Right atrium auricular region (tissue), 2 donors: ENCODE results near the gene DLG1. TPM values are rescaled to one million over a fixed set of nuclear protein-coding genes. Genes with fewer than 3 reads are reported as not detected.
"Not testable (repeated sequence)": the region's sequence is repeated elsewhere in the genome, so short reads cannot be mapped to it uniquely, and the experiment has no call there.

ENCODE experiments used
- DNase-seq: peaks from one replicate; pipeline ENCODE4 v3.0.0-alpha.2; 2019; ENCODE audit warnings: low spot score
- H3K27ac ChIP-seq, 2 donors: fragments of 200-600 bp; sonication (generic); 1 replicate in 1 of 2; 2 replicates in 1 of 2; pipeline ENCODE4 v1.5.1; 2016 to 2019
- H3K27me3 ChIP-seq, 2 donors: fragments of 200-600 bp; sonication (generic); one replicate each; pipeline versions ENCODE4 v1.5.1 to v1.6.0; 2017 to 2019
- H3K36me3 ChIP-seq: fragments of 200-600 bp; sonication (generic); one replicate; pipeline ENCODE4 v1.5.1; 2016
- H3K4me1 ChIP-seq, 2 donors: fragments of 200-600 bp; sonication (generic); one replicate each; pipeline versions ENCODE4 v1.5.1 to v1.6.0; 2017 to 2019
- H3K4me3 ChIP-seq, 2 donors: fragments of 200-600 bp; sonication (generic); 1 replicate in 1 of 2; 2 replicates in 1 of 2; pipeline ENCODE4 v1.5.1; 2017 to 2019; ENCODE audit warnings: mild to moderate bottlenecking in 1 of 2, moderate library complexity in 1 of 2
- H3K9me3 ChIP-seq, 2 donors: fragments of 200-600 bp; sonication (generic); one replicate each; pipeline ENCODE4 v1.5.1; 2019
- total RNA-seq, 2 donors: library from RNA; depleted of rRNA; stranded (reverse); fragments of >200 nt; gene quantifications; one replicate each; pipeline ENCODE4 v1.1.0, GENCODE V29; 2016
- TF ChIP-seq, protein P1 (sequence below), 2 donors: fragments of 200-600 bp; sonication (generic); IDR thresholded peaks; one replicate each; pipeline ENCODE4 v1.5.1; 2019; ENCODE audit warnings: antibody characterized with exemption in 2 of 2

Gene DLG1
- total RNA-seq, 2 donors from 2014 or later = 24.4 to 49.9 TPM

DNA sequence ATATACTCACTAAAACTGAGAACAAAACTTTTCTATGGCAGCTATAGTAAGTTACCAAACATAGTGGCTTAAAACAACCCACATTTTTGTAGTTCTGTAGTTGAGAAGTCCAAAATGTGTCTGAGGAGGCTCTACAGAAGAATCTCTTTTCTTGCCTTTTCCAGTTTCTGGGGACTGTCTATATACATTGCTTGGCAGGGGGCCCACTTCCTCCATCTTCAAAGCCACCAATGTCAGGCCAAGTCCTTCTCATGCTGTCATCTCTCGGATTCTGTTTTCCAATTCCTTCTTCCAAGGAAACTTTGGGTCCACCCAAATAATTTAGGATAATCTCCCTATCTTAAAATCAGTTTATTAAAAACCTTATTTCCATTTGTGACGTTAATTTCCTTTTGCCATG is 92.7 kb downstream of the DLG1 start:
- no peak for DNase-seq
- TF ChIP-seq, protein P1, sequence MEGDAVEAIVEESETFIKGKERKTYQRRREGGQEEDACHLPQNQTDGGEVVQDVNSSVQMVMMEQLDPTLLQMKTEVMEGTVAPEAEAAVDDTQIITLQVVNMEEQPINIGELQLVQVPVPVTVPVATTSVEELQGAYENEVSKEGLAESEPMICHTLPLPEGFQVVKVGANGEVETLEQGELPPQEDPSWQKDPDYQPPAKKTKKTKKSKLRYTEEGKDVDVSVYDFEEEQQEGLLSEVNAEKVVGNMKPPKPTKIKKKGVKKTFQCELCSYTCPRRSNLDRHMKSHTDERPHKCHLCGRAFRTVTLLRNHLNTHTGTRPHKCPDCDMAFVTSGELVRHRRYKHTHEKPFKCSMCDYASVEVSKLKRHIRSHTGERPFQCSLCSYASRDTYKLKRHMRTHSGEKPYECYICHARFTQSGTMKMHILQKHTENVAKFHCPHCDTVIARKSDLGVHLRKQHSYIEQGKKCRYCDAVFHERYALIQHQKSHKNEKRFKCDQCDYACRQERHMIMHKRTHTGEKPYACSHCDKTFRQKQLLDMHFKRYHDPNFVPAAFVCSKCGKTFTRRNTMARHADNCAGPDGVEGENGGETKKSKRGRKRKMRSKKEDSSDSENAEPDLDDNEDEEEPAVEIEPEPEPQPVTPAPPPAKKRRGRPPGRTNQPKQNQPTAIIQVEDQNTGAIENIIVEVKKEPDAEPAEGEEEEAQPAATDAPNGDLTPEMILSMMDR (IDR thresholded peaks at IDR 0.05) = no peak
- no peak overlapping the region for H3K27ac ChIP-seq
- H3K9me3 ChIP-seq = no peaks in the 10 kb centered on the region
- H3K36me3 ChIP-seq = no peaks in the 10 kb centered on the region
- H3K4me3 ChIP-seq = no peak overlapping the region
- H3K4me1 ChIP-seq = peaks cover 0 to 13% of the 10 kb centered on the region in 2 donors
- H3K27me3 ChIP-seq = no peaks in the 10 kb centered on the region

GRCh38 chr3:197205265-197205664 is 93.1 kb downstream of the DLG1 start:
- TF ChIP-seq, protein P1 (IDR thresholded peaks at IDR 0.05) = no peak
- Histone ChIP-seq H3K27me3 (no peaks in the 10 kb centered on the region), H3K4me1 (peaks cover 0 to 13% of the 10 kb centered on the region in 2 donors), H3K27ac (no peak overlapping the region), H3K4me3 (no peak overlapping the region), H3K36me3 (no peaks in the 10 kb centered on the region), H3K9me3 (no peaks in the 10 kb centered on the region)
- no peak for DNase-seq

DNA sequence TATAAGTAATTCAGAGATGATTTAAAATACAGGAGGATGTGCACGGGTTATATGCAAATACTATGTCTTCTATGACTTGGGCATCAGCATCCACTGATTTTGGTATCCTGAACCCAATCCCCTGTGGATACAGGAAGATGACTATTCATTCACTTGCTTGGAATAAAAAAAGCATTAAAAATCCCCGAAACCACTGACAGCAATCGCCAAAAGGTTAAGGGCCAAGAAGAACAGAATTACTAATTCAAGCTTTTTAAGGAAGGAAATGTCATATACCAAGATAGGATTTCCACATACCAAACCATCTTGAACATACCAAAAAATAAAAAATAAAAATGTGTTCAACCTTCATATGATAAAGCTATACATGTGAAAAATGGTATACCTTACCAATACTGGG is 93.7 kb downstream of the DLG1 start:
- H3K9me3 ChIP-seq = no peaks in the 10 kb centered on the region
- H3K4me1 ChIP-seq = peaks cover 0 to 10% of the 10 kb centered on the region in 2 donors
- DNase-seq = no peak
- H3K4me3 ChIP-seq = no peak overlapping the region
- no peaks in the 10 kb centered on the region for H3K27me3 ChIP-seq
- no peak overlapping the region for H3K27ac ChIP-seq
- TF ChIP-seq, protein P1 (IDR thresholded peaks at IDR 0.05) = no peak
- H3K36me3 ChIP-seq = no peaks in the 10 kb centered on the region

GRCh38 chr3:197203714-197204146 is 94.7 kb downstream of the DLG1 start:
- Histone ChIP-seq H3K27me3 (no peaks in the 10 kb centered on the region), H3K9me3 (no peaks in the 10 kb centered on the region), H3K4me1 (peaks cover 0 to 7% of the 10 kb centered on the region in 2 donors), H3K4me3 (no peak overlapping the region), H3K36me3 (no peaks in the 10 kb centered on the region), H3K27ac (no peak overlapping the region)
- TF ChIP-seq, protein P1 (IDR thresholded peaks at IDR 0.05) = no peak
- no peak for DNase-seq

GRCh38 chr3:197202694-197203093 is 95.7 kb downstream of the DLG1 start:
- no peaks in the 10 kb centered on the region for H3K9me3 ChIP-seq
- H3K4me1 ChIP-seq = peaks cover 0 to 7% of the 10 kb centered on the region in 2 donors
- TF ChIP-seq, protein P1 (IDR thresholded peaks at IDR 0.05) = no peak
- DNase-seq = no peak
- H3K27ac ChIP-seq = no peak overlapping the region
- H3K4me3 ChIP-seq = no peak overlapping the region
- no peaks in the 10 kb centered on the region for H3K36me3 ChIP-seq
- no peaks in the 10 kb centered on the region for H3K27me3 ChIP-seq

GRCh38 chr3:197201791-197202452 is 96.5 kb downstream of the DLG1 start:
- DNase-seq = no peak
- H3K27me3 ChIP-seq = no peaks in the 10 kb centered on the region
- TF ChIP-seq, protein P1 (IDR thresholded peaks at IDR 0.05) = no peak
- no peak overlapping the region for H3K27ac ChIP-seq
- H3K4me1 ChIP-seq = peaks cover 0 to 7% of the 10 kb centered on the region in 2 donors
- H3K36me3 ChIP-seq = no peaks in the 10 kb centered on the region
- H3K9me3 ChIP-seq = no peaks in the 10 kb centered on the region
- H3K4me3 ChIP-seq = no peak overlapping the region

- H3K36me3 ChIP-seq, H3K4me3 ChIP-seq, H3K27ac ChIP-seq, H3K9me3 ChIP-seq, H3K27me3 ChIP-seq, DNase-seq, H3K4me1 ChIP-seq: not testable (repeated sequence)
These were observed 97.6 kb downstream of the DLG1 start for GRCh38 chr3:197200856-197201255.
